Right lobe of liver (tissue), 6 donors: ENCODE results near the gene WWC2. TPM values are rescaled to one million over a fixed set of nuclear protein-coding genes. Genes with fewer than 3 reads are reported as not detected.

Experiments used
- ATAC-seq, 4 donors: fragments of 200-7000 bp; cut with Tn5 transposase; one replicate each; pipeline ENCODE4 v1.9.1; 2020; ENCODE audit warnings: mild to moderate bottlenecking in 4 of 4, moderate library complexity in 4 of 4
- DNase-seq, 3 donors: peaks; one replicate each; pipeline ENCODE4 v3.0.0-alpha.2; 2020
- H3K27ac ChIP-seq, 3 donors: fragments of 200-600 bp; one replicate each; pipeline ENCODE4 v1.8.0; 2022
- H3K27me3 ChIP-seq, 2 donors: fragments of 200-600 bp; one replicate each; pipeline ENCODE4 v1.8.0; 2022
- H3K36me3 ChIP-seq, 4 donors: fragments of 200-600 bp; sonication (generic) in 1 of 4; one replicate each; pipeline versions ENCODE4 v1.5.1 to v1.8.0; 2017 to 2022; ENCODE audit warnings: control low read depth in 1 of 4
- H3K4me1 ChIP-seq, 4 donors: fragments of 200-600 bp; sonication (generic) in 1 of 4; one replicate each; pipeline versions ENCODE4 v1.5.1 to v1.8.0; 2017 to 2022; ENCODE audit warnings: control low read depth in 1 of 4
- H3K4me3 ChIP-seq, 3 donors: fragments of 200-600 bp; one replicate each; pipeline ENCODE4 v1.8.0; 2022
- H3K9me3 ChIP-seq, 4 donors: fragments of 200-600 bp; sonication (generic) in 1 of 4; one replicate each; pipeline versions ENCODE4 v1.5.1 to v1.8.0; 2017 to 2022; ENCODE audit warnings: control low read depth in 1 of 4
- CTCF ChIP-seq, 4 donors: fragments of 200-600 bp in 3 of 4; fragments of 450-650 bp in 1 of 4; IDR thresholded peaks; one replicate each; pipeline versions ENCODE4 v1.5.1 to v1.8.0; 2016 to 2022; ENCODE audit warnings: antibody characterized with exemption in 4 of 4, mild to moderate bottlenecking in 2 of 4
- POLR2A ChIP-seq: fragments of 450-650 bp; IDR thresholded peaks from one replicate; pipeline ENCODE4 v1.6.1; 2017; ENCODE audit warnings: antibody characterized with exemption, mild to moderate bottlenecking
- WGBS: methylation state at CpG from one replicate; pipeline ENCODE4 v1.1.6; 2018; ENCODE audit warnings: low coverage, low lambda C conversion rate; ENCODE audit not compliant: insufficient coverage; ENCODE audit errors: missing lambda C conversion rate; 5-methylcytosine and 5-hydroxymethylcytosine counted together
- intact Hi-C, 2 donors: fragments of 100-400 bp; cut with DNase I; formaldehyde crosslinking; loops; one replicate each; pipeline versions ENCODE4 v1.11.2 to v1.14.1; 2022
- total RNA-seq, 6 experiments: library from RNA; depleted of rRNA in 2 of 6; stranded (reverse); fragments of >200 nt in 2 of 6; fragmentation: NEBNext Ultra II Directional in 3 of 6; extraction: Animal tissue kit (Norgen Biotek cat#: 25700) in 3 of 6; gene quantifications; one replicate each; pipeline versions ENCODE4 v1.1.0 to v1.2.4, GENCODE V29; 2016 to 2023
- donor health status: DM: no; HTN: yes; CAD: no.
- donor health status: DM: no; HTN: no; CAD: no.
- donor health status: DM: no; HTN: no; CAD: no.
- donor health status: DM: no; HTN: yes; CAD: no.
- donor health status: DM: no; HTN: yes; CAD: no.

The WWC2 gene
- total RNA-seq, 6 experiments from 2014 or later = 19.5 to 48.9 (median 34.4) TPM

- TF ChIP-seq POLR2A = no peak
- no peak for TF ChIP-seq CTCF (IDR thresholded peaks at IDR 0.05)
- Histone ChIP-seq H3K27ac (no peak overlapping the region), H3K36me3 (no peaks in the 10 kb centered on the region), H3K4me1 (peaks cover 0 to 7% (median 2%) of the 10 kb centered on the region in 4 donors), H3K27me3 (no peaks in the 10 kb centered on the region), H3K4me3 (no peak overlapping the region), H3K9me3 (no peaks in the 10 kb centered on the region)
- intact Hi-C loops = no loop called here
- 23% methylated on average over 3 of the region's 4 CpGs for WGBS
- DNase-seq (peak in 1 of 3 donors; percentile 40), ATAC-seq (peak; percentile 24 to 65 (median 38))
Measured at GRCh38 chr4:183200453-183200852, 101.4 kb downstream of the WWC2 start.

GRCh38 chr4:183201331-183201730 is 102.3 kb downstream of the WWC2 start:
- WGBS = 92% methylated on average over 4 of the region's 4 CpGs
- Histone ChIP-seq H3K4me3 (no peak overlapping the region), H3K27ac (no peak overlapping the region), H3K4me1 (peaks cover 0 to 8% (median 3%) of the 10 kb centered on the region in 4 donors), H3K9me3 (no peaks in the 10 kb centered on the region), H3K27me3 (no peaks in the 10 kb centered on the region), H3K36me3 (no peaks in the 10 kb centered on the region)
- TF ChIP-seq POLR2A (no peak), CTCF (IDR thresholded peaks at IDR 0.05) (no peak)
- no peak for ATAC-seq
- intact Hi-C loops = no loop called here
- DNase-seq = no peak

GRCh38 chr4:183202523-183202922 is 103.5 kb downstream of the WWC2 start:
- Histone ChIP-seq H3K9me3 (no peaks in the 10 kb centered on the region), H3K36me3 (no peaks in the 10 kb centered on the region), H3K4me1 (peaks cover 0 to 8% (median 3%) of the 10 kb centered on the region in 4 donors), H3K4me3 (no peak overlapping the region), H3K27me3 (no peaks in the 10 kb centered on the region), H3K27ac (no peak overlapping the region)
- WGBS = 100% methylated on average over 2 of the region's 2 CpGs
- intact Hi-C loops = no loop called here
- DNase-seq (no peak), ATAC-seq (no peak)
- TF ChIP-seq CTCF (IDR thresholded peaks at IDR 0.05) (no peak), POLR2A (no peak)

GRCh38 chr4:183204793-183205192 is 105.7 kb downstream of the WWC2 start:
- Histone ChIP-seq H3K36me3 (no peaks in the 10 kb centered on the region), H3K27ac (no peak overlapping the region), H3K4me1 (peaks cover 0 to 8% (median 3%) of the 10 kb centered on the region in 4 donors), H3K4me3 (no peak overlapping the region), H3K9me3 (no peaks in the 10 kb centered on the region), H3K27me3 (no peaks in the 10 kb centered on the region)
- no peak for TF ChIP-seq CTCF (IDR thresholded peaks at IDR 0.05)
- ATAC-seq = no peak
- 78% methylated on average over 2 of the region's 2 CpGs for WGBS
- intact Hi-C loops = no loop called here
- no peak for DNase-seq

- no peak overlapping the region for H3K4me3 ChIP-seq
- H3K4me1 ChIP-seq = peaks cover 0 to 8% (median 3%) of the 10 kb centered on the region in 4 donors
- DNase-seq (no peak), ATAC-seq (peak; percentile 72 to 84 (median 78))
- no peak overlapping the region for H3K27ac ChIP-seq
- intact Hi-C loops = no loop called here
- no peaks in the 10 kb centered on the region for H3K9me3 ChIP-seq
- no peaks in the 10 kb centered on the region for H3K36me3 ChIP-seq
- 25% methylated on average over 1 of the region's 2 CpGs for WGBS
- TF ChIP-seq CTCF (IDR thresholded peaks at IDR 0.05) (no peak), POLR2A (no peak)
- H3K27me3 ChIP-seq = no peaks in the 10 kb centered on the region
Measured at GRCh38 chr4:183205193-183205592, 106.1 kb downstream of the WWC2 start.
